ENCODE results near the gene PRKAR2B. TPM values are rescaled to one million over a fixed set of nuclear protein-coding genes. Genes with fewer than 3 reads are reported as not detected.

Gene PRKAR2B
- total and polyA plus RNA-seq, 2 experiments from 2014 or later = 14.8 to 31.5 TPM

DNA sequence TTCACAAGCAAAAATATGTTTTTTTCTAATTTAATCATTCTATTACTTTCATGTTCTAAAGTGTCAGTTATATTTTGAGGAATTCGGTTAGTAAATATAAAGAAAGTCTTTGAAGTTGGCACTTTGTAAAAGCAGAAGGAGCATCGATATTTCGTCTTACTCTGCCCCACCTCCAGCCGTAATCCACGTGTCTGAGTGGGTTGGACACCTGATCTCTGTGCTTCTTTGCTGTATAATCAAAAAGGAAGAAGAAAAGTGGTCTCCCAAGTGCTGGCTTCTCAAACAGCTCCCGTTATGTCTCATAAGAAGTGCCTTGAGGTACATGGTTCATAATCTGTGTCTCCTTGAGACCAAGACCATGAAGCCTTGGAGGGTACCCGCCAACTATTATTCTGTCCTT lies 19.8 kb downstream of the PRKAR2B start:
- Histone ChIP-seq H3K4me1 (ENCODE audit: insufficient read depth) (peaks cover 11% of the 10 kb centered on the region), H3K9me2 (replicated peaks; ENCODE audit: insufficient read depth) (no peaks in the 10 kb centered on the region), H3K79me2 (no peaks in the 10 kb centered on the region), H3K36me3 (replicated peaks; ENCODE audit: insufficient read depth, low read depth) (no peaks in the 10 kb centered on the region), H3K9me3 (ENCODE audit: low read depth) (no peaks in the 10 kb centered on the region), H3K27me3 (no peaks in the 10 kb centered on the region), H4K20me1 (ENCODE audit: insufficient read depth, poor library complexity, severe bottlenecking) (no peaks in the 10 kb centered on the region), H2AFZ (no peak overlapping the region), H3K4me3 (no peak overlapping the region), H3K27ac (peak overlapping the region; percentile 71), H3K4me2 (peak overlapping the region; percentile 49)
- DNase-seq (ENCODE audit: low spot score) = no peak
- TF ChIP-seq EZH2 (IDR thresholded peaks at IDR 0.05; ENCODE audit: borderline replicate concordance) (no peak), EZH2phosphoT487 (IDR thresholded peaks at IDR 0.05; ENCODE audit: low read depth, severe bottlenecking, unreplicated experiment) (no peak)
- TF ChIP-seq, protein P1, sequence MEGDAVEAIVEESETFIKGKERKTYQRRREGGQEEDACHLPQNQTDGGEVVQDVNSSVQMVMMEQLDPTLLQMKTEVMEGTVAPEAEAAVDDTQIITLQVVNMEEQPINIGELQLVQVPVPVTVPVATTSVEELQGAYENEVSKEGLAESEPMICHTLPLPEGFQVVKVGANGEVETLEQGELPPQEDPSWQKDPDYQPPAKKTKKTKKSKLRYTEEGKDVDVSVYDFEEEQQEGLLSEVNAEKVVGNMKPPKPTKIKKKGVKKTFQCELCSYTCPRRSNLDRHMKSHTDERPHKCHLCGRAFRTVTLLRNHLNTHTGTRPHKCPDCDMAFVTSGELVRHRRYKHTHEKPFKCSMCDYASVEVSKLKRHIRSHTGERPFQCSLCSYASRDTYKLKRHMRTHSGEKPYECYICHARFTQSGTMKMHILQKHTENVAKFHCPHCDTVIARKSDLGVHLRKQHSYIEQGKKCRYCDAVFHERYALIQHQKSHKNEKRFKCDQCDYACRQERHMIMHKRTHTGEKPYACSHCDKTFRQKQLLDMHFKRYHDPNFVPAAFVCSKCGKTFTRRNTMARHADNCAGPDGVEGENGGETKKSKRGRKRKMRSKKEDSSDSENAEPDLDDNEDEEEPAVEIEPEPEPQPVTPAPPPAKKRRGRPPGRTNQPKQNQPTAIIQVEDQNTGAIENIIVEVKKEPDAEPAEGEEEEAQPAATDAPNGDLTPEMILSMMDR (IDR thresholded peaks at IDR 0.05; ENCODE audit: poor library complexity) = no peak
- 76% methylated on average over 7 of the region's 7 CpGs for WGBS (ENCODE audit: low lambda C conversion rate, missing lambda C conversion rate)

DNA sequence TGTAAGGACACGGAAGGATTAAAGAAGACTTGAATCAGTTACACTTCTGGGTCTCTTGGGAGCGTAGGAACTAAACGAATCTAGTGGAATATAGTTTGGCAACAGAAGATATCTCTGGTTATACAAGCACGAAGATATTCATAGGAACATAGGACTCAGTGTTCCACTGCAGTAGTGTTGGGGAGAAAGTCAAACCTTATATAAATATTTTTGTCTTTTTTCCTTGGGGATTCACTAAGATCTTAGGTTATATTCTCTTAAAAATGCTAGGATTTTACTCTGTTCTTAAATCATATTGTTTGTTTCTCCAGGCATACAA lies 21.4 kb downstream of the PRKAR2B start:
- no peak overlapping the region for H3K27ac ChIP-seq
- peaks cover 16% of the 10 kb centered on the region for H3K4me1 ChIP-seq (ENCODE audit: insufficient read depth)
- H3K27me3 ChIP-seq = no peaks in the 10 kb centered on the region
- DNase-seq (ENCODE audit: low spot score) = no peak
- H2AFZ ChIP-seq = no peak overlapping the region
- H3K36me3 ChIP-seq (replicated peaks; ENCODE audit: insufficient read depth, low read depth) = no peaks in the 10 kb centered on the region
- no peak overlapping the region for H3K4me3 ChIP-seq
- H3K9me2 ChIP-seq (replicated peaks; ENCODE audit: insufficient read depth) = no peaks in the 10 kb centered on the region
- TF ChIP-seq EZH2phosphoT487 (IDR thresholded peaks at IDR 0.05; ENCODE audit: low read depth, severe bottlenecking, unreplicated experiment) (no peak), EZH2 (IDR thresholded peaks at IDR 0.05; ENCODE audit: borderline replicate concordance) (no peak)
- TF ChIP-seq, protein P1 (IDR thresholded peaks at IDR 0.05; ENCODE audit: poor library complexity) = no peak
- WGBS (ENCODE audit: low lambda C conversion rate, missing lambda C conversion rate) = 66% methylated on average over 4 of the region's 4 CpGs
- H3K9me3 ChIP-seq (ENCODE audit: low read depth) = no peaks in the 10 kb centered on the region
- no peaks in the 10 kb centered on the region for H4K20me1 ChIP-seq (ENCODE audit: insufficient read depth, poor library complexity, severe bottlenecking)
- H3K79me2 ChIP-seq = no peaks in the 10 kb centered on the region
- no peak overlapping the region for H3K4me2 ChIP-seq

DNA sequence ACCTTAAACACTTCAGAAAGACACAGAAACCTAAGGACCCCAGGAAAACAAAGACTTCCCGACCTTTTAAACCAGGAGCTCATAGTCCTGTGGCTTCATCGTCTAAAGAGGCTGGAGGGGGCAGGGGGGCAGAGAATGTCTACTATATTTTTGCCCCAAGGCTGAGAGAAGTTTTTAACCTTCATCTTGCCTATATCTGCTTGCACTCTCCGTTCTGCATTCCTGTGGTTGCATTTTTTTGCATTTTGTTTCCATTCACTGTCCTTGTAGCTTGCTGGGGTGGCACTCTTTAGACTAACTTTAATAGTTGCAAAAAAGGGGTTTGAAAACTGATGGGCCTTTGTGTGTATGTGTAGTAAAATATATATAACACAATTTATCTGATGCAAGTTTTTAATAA lies 23.7 kb downstream of the PRKAR2B start:
- WGBS (ENCODE audit: low lambda C conversion rate, missing lambda C conversion rate) = 58% methylated on average over 3 of the region's 3 CpGs

More for the DNA sequence above, 23.7 kb downstream of the PRKAR2B start:
- peaks cover 16% of the 10 kb centered on the region for H3K4me1 ChIP-seq (ENCODE audit: insufficient read depth)
- H3K79me2 ChIP-seq = no peaks in the 10 kb centered on the region
- H3K9me3 ChIP-seq (ENCODE audit: low read depth) = no peaks in the 10 kb centered on the region
- no peak for DNase-seq (ENCODE audit: low spot score)
- no peak overlapping the region for H3K4me3 ChIP-seq
- H3K9me2 ChIP-seq (replicated peaks; ENCODE audit: insufficient read depth) = no peaks in the 10 kb centered on the region
- TF ChIP-seq EZH2phosphoT487 (IDR thresholded peaks at IDR 0.05; ENCODE audit: low read depth, severe bottlenecking, unreplicated experiment) (no peak), EZH2 (IDR thresholded peaks at IDR 0.05; ENCODE audit: borderline replicate concordance) (no peak)
- TF ChIP-seq, protein P1 (IDR thresholded peaks at IDR 0.05; ENCODE audit: poor library complexity) = no peak
- H2AFZ ChIP-seq = no peak overlapping the region
- H4K20me1 ChIP-seq (ENCODE audit: insufficient read depth, poor library complexity, severe bottlenecking) = no peaks in the 10 kb centered on the region
- no peak overlapping the region for H3K4me2 ChIP-seq
- H3K36me3 ChIP-seq (replicated peaks; ENCODE audit: insufficient read depth, low read depth) = no peaks in the 10 kb centered on the region
- H3K27me3 ChIP-seq = no peaks in the 10 kb centered on the region
- H3K27ac ChIP-seq = no peak overlapping the region

All from hepatocyte (in vitro differentiated cells).